Measurements from ENCODE around the gene CDKAL1.
"Not testable (repeated sequence)": the region's sequence is repeated elsewhere in the genome, so short reads cannot be mapped to it uniquely, and the experiment has no call there.

Gene CDKAL1

GRCh38 chr6:20827798-20828197 is 293.5 kb downstream of the CDKAL1 start:
- no peak for DNase-seq (ENCODE audit: low read depth in 1 of 2, low spot score in 1 of 2)

DNA sequence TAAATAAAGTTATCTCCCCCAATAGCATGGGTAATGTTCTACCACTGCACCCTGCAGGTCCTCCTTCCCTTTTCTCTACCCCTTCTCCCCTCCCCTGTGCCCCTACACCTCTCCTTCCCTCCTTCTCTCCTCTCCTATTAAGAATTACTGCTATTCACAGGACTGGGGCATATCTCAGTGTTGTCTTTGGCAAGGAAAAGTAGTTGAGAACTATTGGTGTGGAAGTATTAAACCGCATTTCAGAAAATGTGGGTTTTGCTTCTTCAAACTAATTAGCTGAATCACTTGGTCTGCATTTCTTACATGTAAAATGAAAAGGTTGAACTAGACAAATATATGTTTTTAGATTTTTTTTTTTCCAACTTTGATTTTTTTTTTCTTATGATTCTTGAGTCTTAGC is 296.3 kb downstream of the CDKAL1 start:
- no peak for DNase-seq (ENCODE audit: low read depth in 1 of 2, low spot score in 1 of 2)

DNA sequence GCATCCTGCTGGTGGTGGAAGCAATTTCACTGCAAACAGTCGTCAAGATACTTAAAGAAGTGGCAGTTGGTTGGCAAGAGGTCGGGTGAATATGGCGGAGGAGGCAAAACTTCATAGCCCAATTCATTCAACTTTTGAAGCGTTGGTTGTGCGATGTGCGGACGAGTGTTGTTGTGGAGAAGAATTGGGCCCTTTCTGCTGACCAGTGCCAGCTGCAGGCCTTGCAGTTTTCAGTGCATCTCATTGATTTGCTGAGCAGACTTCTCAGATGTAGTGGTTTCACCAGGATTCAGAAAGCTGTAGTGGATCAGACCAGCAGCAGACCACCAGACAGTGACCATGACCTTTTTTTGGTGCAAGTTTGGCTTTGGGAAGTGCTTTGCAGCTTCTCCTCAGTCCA is 297.0 kb downstream of the CDKAL1 start:
- DNase-seq (ENCODE audit: low read depth in 1 of 2, low spot score in 1 of 2), result not testable (repeated sequence)

DNA sequence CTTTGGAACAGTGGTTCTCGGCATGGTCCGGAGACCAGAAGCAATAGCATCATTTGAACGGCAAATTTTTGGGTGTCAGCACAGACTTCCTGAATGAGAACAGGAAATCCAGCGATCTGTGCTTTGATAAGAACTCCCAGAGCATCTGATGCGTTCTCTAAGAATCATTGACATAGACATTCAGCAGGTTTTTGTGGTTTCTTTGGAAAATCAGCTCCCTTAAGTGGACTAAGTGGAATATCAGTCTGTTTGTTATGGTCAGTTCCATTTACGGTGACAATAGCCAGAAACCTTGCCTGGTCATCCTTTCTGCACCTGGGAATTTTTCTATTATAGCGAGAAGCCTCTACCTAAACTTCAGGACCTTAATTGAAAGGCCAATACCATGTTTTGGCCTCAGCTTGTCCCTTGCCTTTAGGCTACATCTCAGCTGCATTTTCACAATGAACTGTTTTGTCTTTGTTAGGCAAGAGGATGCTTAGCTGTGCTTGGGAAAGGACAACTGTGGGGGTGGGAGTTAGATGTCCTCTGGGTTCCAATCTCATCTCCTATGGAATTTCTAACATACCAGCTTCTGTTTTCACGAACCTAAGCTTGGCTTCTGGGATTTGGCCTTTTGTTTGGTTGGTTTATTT is 299.7 kb downstream of the CDKAL1 start:
- no peak for DNase-seq (ENCODE audit: low read depth in 1 of 2, low spot score in 1 of 2)

DNA sequence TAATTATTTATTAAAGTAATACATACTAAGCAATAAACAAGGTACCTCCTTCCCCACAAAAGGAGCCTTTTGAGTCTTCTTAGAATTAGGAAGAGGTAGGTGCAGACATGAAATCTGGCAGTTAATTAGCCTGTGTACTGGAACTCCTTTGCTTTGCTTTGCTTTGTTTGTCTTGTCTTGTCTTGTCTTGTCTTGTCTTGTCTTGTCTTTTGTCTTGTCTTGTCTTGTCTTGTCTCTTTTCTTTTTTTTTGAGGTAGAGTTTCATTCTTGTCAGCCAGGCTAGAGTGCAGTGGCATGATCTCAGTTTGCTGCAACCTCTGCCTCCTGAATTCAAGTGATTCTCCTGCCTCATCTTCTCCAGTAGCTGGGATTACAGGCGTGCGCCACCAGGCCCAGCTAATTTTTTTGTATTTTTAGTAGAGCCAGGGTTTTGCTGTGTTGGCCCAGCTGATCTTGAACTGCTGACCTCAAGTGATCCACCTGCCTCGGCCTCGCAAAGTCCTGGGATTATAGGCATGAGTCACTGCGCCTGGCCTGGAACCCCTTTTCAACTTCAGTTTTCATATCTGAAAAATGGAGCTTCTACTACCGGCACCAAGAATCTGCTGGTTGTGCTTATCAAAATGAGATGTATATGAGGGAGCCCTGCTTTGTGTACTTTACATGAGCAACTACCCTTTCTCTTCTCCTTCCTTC is 301.2 kb downstream of the CDKAL1 start:
- no peak for DNase-seq (ENCODE audit: low read depth in 1 of 2, low spot score in 1 of 2)

DNA sequence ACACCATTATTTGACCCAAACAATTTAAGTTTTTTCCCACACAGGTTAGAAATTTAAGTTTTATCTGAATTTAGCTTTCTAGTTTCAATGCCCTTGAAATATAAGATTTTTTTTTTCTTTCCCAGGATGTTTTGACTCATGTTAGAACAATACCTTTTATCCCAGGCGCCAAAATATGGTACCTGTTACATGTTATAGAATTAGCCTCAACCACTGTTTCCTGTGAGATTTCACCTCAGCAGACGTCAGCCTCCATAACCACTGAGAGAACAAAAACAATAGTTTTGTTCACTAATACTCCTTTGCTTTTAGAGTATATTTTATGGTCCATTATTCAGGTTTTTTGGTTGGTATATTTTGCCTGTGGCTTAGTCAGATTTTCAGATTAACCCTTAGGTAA is 302.9 kb downstream of the CDKAL1 start:
- no peak for DNase-seq (ENCODE audit: low read depth in 1 of 2, low spot score in 1 of 2)

DNA sequence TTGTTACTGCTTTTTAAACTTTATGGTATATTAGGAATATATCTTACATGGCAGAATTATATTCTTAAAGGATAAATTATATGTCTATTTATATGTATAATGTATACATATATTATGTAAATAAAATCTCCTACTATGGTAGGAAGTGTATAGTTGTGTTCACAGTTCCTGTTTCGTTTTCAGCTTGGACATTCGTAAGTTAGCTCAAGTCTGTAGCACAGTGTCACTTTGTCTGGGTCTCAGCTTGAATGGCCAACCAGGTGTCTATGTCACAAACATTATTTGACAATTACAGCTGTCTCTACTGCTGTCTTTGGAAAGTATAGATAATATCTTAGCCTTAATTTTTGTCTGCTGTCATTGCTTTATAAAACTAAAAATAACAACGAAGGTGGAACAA is 303.9 kb downstream of the CDKAL1 start:
- DNase-seq (ENCODE audit: low read depth in 1 of 2, low spot score in 1 of 2), result no peak

- no peak for DNase-seq (ENCODE audit: low read depth in 1 of 2, low spot score in 1 of 2)
These were observed 305.4 kb downstream of the CDKAL1 start for GRCh38 chr6:20839630-20840029.

DNA sequence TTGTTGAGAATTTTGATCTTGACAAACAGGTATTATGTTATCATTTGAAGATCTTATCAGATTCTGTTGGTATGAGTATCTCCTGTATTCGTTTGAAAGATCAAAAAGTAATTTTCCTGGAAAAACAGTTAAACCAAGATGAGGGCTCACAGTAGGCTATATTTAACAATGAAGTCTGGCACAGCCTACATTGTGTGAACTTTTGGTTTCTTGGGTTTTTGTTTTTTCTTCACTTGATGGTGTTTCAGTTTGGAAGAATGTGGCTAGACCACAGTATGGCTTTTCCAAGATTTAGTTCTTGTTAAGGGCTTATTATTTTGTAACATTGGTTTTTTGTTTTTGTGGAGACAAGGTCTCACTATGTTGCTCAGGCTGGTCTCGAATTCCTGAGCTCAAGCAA is 306.4 kb downstream of the CDKAL1 start:
- DNase-seq (ENCODE audit: low read depth in 1 of 2, low spot score in 1 of 2), result no peak

- DNase-seq (ENCODE audit: low read depth in 1 of 2, low spot score in 1 of 2), result no peak
These were observed 307.5 kb downstream of the CDKAL1 start for GRCh38 chr6:20841806-20842205.

DNA sequence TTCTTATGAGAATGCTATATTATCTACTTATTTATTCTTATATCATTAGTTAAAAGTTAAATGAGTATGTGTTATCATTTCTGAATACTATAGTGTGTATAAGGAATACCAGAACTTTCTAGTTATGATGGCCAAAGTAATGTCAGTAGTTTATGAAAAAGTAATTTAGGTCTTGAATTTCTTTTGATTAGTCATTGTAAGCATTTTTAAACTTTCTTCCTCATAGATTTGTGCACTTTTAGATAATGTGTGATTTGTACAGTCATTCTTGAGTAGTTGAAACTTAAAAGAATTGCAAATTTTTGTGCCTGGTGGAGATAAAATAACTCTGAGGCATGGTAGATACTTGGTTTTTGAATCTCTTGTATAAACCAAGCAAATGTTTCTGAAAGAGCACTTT is 311.3 kb downstream of the CDKAL1 start:
- no peak for DNase-seq (ENCODE audit: low read depth in 1 of 2, low spot score in 1 of 2)

GRCh38 chr6:20846602-20847028 is 312.4 kb downstream of the CDKAL1 start:
- DNase-seq (ENCODE audit: low read depth in 1 of 2, low spot score in 1 of 2), result no peak

GRCh38 chr6:20847904-20848303 is 313.6 kb downstream of the CDKAL1 start:
- DNase-seq (ENCODE audit: low read depth in 1 of 2, low spot score in 1 of 2), result no peak

GRCh38 chr6:20850686-20851416 is 316.6 kb downstream of the CDKAL1 start:
- no peak for DNase-seq (ENCODE audit: low read depth in 1 of 2, low spot score in 1 of 2)

DNA sequence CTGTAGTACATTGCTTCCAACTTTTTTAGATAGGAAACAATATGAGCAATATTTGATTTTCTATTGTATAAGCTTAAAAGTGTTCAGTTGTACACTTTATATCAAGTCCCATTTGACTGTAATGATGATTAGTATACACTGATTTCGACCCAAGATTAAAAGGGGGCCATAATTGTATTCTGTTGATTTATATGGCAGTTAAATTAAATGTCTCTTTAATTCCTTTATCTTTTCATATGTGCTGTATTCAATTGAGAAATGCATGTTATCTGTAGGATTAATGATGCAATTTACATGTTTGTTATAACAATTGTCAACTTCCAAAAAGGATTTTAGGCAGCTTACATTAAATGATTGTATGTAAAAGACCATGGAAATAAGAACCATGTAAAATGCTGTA is 317.5 kb downstream of the CDKAL1 start:
- DNase-seq (ENCODE audit: low read depth in 1 of 2, low spot score in 1 of 2), result no peak

DNA sequence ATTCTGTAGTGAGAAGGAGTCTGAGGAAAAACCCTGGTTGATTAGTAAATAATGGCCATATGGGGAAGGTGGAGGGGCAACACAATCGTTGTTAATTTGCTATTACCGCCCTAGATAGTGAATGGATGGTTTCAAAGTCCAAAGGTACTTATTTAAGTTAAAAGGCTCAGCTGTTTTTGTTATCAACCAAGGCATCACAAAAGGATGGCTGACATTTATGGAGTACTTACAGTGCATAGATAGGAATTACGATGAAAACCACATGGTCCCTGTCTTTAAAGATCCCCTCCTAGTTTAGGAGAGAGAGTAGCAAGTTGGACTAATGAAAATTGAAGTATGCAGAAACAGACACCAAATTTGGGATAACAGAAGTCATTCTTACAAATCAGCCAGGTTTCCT is 319.6 kb downstream of the CDKAL1 start:
- no peak for DNase-seq (ENCODE audit: low read depth in 1 of 2, low spot score in 1 of 2)

DNA sequence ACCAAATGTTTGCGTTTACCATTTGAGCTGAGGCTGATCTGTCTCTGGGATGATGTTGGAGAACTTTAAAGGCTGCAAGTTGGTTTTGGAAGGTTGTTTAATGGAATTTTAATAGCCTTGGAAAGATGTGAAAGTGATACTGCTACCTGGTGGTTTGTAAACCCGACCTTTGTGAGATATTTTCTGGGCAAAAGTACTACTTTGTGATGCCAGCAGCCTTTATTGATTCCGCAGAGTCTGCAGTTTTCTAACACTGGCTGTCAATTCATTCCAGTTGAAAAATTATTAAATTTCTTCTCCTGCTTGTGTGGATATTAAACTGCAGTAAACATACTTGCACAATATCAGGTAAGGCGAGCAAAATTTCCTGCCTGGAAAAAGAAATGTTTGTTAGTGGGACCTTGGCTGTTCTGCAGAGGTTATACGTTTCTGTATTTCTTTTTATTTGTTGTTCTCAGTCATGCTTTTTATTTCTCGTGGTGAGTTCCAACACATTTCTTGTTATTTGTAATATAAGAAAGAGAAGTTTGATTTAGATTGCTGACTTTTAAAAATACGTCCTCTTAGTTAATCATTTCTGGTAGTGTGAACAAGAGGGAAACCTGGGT is 322.5 kb downstream of the CDKAL1 start:
- no peak for DNase-seq (ENCODE audit: low read depth in 1 of 2, low spot score in 1 of 2)

- no peak for DNase-seq (ENCODE audit: low read depth in 1 of 2, low spot score in 1 of 2)
These were observed 327.2 kb downstream of the CDKAL1 start for GRCh38 chr6:20861481-20861880.

DNA sequence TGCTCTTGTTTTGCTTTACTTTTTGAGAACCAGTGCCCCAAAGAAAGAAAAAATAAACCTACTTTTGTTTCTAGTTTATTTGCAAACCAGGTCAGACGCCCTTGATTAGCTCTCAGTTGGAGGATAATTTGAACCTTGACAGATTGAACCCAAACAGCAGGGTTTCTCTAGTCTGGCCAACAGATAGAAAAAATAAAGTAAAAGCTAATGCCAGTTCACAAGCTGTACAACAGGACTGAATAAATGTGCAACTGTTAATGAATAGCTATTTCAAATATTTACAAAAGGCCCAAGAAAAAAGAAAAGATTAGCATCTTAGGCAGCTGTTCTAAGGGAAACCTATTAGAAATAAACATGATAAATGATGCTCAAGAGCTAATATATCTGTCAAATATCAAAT is 331.8 kb downstream of the CDKAL1 start:
- DNase-seq (ENCODE audit: low read depth in 1 of 2, low spot score in 1 of 2), result no peak

GRCh38 chr6:20866935-20867703 is 332.9 kb downstream of the CDKAL1 start:
- no peak for DNase-seq (ENCODE audit: low read depth in 1 of 2, low spot score in 1 of 2)

DNA sequence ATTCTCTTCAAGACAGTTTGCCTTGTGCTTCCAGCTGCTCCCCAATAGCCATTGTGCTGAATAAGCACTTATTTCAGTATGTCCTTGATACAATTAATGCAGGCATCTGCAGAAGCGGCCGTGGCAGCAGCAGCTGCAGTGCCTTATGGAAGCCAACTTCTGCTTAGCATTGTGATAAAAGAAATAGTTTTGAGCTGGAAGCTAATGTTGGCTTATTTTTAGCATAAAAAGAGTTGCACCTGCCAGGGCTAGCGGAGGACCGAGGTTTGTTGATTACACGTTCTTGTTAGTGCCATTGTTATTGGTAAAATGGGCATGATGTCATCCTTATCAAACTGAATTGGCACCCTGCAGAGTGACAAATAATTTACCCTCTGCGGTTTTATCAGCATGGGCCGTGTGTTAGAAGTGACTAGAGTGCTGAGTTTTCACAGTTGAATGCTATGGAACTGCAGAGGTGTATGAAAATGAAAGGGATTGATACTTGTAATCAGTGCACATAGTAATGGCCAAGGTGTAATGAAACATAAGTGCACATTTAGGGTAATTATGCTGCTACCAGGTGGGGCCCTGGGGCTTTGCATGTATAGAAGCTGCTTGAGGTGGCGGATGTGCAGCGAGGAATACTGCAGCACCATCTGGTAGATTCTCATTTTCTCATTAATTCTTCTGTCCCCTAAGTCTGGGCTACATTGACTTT is 334.3 kb downstream of the CDKAL1 start:
- DNase-seq (ENCODE audit: low read depth in 1 of 2, low spot score in 1 of 2), result no peak

Data from activated CD4-positive, alpha-beta T cell treated with anti-CD3 and anti-CD28 coated beads, Interleukin-2, amount 50 U/mL, for 24 hours (primary cell).